Aorta (tissue), 5 donors: ENCODE data around the gene PNN. TPM values are rescaled to one million over a fixed set of nuclear protein-coding genes. Genes with fewer than 3 reads are reported as not detected.
A peak's percentile ranks its signal among the peaks of the same experiment; 100 is the strongest.
"Not testable (repeated sequence)": the region's sequence is repeated elsewhere in the genome, so short reads cannot be mapped to it uniquely, and the experiment has no call there.

Experiments
- ATAC-seq: fragments of 200-7000 bp; cut with Tn5 transposase; one replicate; pipeline ENCODE4 v1.9.1; 2022; ENCODE audit warnings: moderate library complexity; ENCODE audit not compliant: low FRiP score
- DNase-seq, 2 donors: peaks; one replicate each; pipeline ENCODE4 v3.0.0-alpha.2; 2020
- H3K27ac ChIP-seq, 2 donors: one replicate each; pipeline ENCODE4 v1.5.1; 2013; ENCODE audit warnings: low read length in 2 of 2, mild to moderate bottlenecking in 2 of 2, moderate library complexity in 2 of 2, control low read depth in 1 of 2, inconsistent platforms in 1 of 2, low read depth in 1 of 2
- H3K27me3 ChIP-seq, 2 donors: one replicate each; pipeline ENCODE4 v1.6.1; 2013; ENCODE audit warnings: control low read depth in 1 of 2, low read length in 1 of 2, mild to moderate bottlenecking in 1 of 2, moderate library complexity in 1 of 2; ENCODE audit not compliant: insufficient read depth in 2 of 2, control insufficient read depth in 1 of 2
- H3K36me3 ChIP-seq, 2 donors: one replicate each; pipeline ENCODE4 v1.6.1; 2013; ENCODE audit warnings: control low read depth in 1 of 2, low read length in 1 of 2, mild to moderate bottlenecking in 1 of 2; ENCODE audit not compliant: insufficient read depth in 2 of 2, control insufficient read depth in 1 of 2
- H3K4me1 ChIP-seq, 2 donors: one replicate each; pipeline ENCODE4 v1.6.1; 2013; ENCODE audit warnings: low read length in 2 of 2, control low read depth in 1 of 2, mild to moderate bottlenecking in 1 of 2, moderate library complexity in 1 of 2; ENCODE audit not compliant: insufficient read depth in 2 of 2, control insufficient read depth in 1 of 2
- H3K4me3 ChIP-seq, 2 donors: one replicate each; pipeline ENCODE4 v1.5.1; 2013; ENCODE audit warnings: low read length in 2 of 2, control low read depth in 1 of 2, mild to moderate bottlenecking in 1 of 2
- H3K9me3 ChIP-seq: one replicate; pipeline ENCODE4 v1.6.1; 2013; ENCODE audit warnings: mild to moderate bottlenecking, low read length; ENCODE audit not compliant: control insufficient read depth
- WGBS, 2 donors: extraction: QIAGEN DNeasy Blood & Tissue Kit; methylation state at CpG; one replicate each; pipeline ENCODE4 v1.1.7; 2013; 5-methylcytosine and 5-hydroxymethylcytosine counted together
- intact Hi-C, 2 donors: fragments of 100-400 bp; cut with DNase I; formaldehyde crosslinking; loops; one replicate each; pipeline versions ENCODE4 v1.14.2 to v1.15.0; 2022
- polyA plus RNA-seq, 2 donors: library from polyadenylated mRNA; stranded (reverse); fragments of 200-250 nt; gene quantifications; one replicate each; pipeline ENCODE4 v1.2.3, GENCODE V29; 2013
- total RNA-seq, 2 donors: library from RNA; stranded (reverse); fragmentation: NEBNext Ultra II Directional; extraction: Animal tissue kit (Norgen Biotek cat#: 25700); gene quantifications; one replicate each; pipeline ENCODE4 v1.2.1, GENCODE V29; 2021
- donor health status: healthy with polysubstance abuse.
- donor health status: Bipolar disorder and iron deficiency.
- donor health status: DM: no; HTN: no; CAD: no.
- donor health status: DM: no; HTN: no; CAD: no.
- donor health status: DM: yes; HTN: yes; CAD: no.

Gene PNN
- total and polyA plus RNA-seq, 4 donors = 27.8 to 59.1 (median 55.0) TPM

GRCh38 chr14:39157491-39157890 is 17.6 kb upstream of the PNN start:
- intact Hi-C loops = no loop called here
- Histone ChIP-seq H3K36me3 (peaks cover 4 to 6% of the 10 kb centered on the region in 2 donors), H3K4me3 (no peak overlapping the region), H3K27me3 (no peaks in the 10 kb centered on the region), H3K4me1 (no peaks in the 10 kb centered on the region), H3K27ac (no peak overlapping the region), H3K9me3 (no peaks in the 10 kb centered on the region)
- WGBS, 2 donors = 95 to 97% methylated on average over 6 of the region's 6 CpGs
- ATAC-seq = no peak
- DNase-seq = no peak

DNA sequence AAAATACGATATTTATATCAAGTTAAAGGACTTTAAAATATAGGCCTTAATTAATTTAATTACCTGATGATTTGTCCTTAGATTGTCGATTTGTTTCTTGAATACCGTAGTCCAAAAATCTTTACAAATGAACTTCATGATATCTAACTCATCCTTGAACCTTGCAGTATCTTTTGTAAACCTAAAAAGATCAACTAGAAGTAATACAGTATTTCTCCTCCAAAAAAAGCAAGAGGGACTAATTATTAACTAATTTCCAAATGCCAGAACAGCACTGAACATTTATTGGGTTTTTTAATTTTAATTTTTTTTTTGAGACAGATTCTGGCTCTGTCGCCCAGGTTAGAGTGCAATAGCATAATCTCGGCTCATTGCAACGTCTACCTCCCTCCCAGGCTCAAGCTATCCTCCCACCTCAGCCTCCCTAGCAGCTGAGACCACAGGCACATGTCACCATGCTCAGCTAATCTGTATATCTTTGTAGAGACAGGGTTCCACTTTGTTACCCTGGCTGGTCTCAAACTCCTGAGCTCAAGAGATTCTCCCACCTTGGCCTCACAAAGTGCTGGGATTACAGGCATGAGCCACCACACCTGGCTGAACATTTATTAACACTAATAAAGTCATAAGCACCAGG is 16.7 kb upstream of the PNN start:
- Histone ChIP-seq H3K27ac (no peak overlapping the region), H3K4me3 (no peak overlapping the region), H3K36me3 (peaks cover 4 to 5% of the 10 kb centered on the region in 2 donors), H3K9me3 (no peaks in the 10 kb centered on the region), H3K4me1 (no peaks in the 10 kb centered on the region), H3K27me3 (no peaks in the 10 kb centered on the region)
- DNase-seq = no peak
- intact Hi-C loops = no loop called here
- 78 to 83% methylated on average over 6 of the region's 6 CpGs for WGBS, 2 donors
- no peak for ATAC-seq

GRCh38 chr14:39160494-39160893 is 14.6 kb upstream of the PNN start:
- intact Hi-C loops = no loop called here
- ATAC-seq (no peak), DNase-seq (no peak)
- Histone ChIP-seq H3K9me3 (no peaks in the 10 kb centered on the region), H3K27ac (no peak overlapping the region), H3K4me1 (no peaks in the 10 kb centered on the region), H3K36me3 (peaks cover 4 to 5% of the 10 kb centered on the region in 2 donors), H3K4me3 (no peak overlapping the region), H3K27me3 (no peaks in the 10 kb centered on the region)
- WGBS, 2 donors = 93 to 100% methylated on average over 1 of the region's 1 CpG

DNA sequence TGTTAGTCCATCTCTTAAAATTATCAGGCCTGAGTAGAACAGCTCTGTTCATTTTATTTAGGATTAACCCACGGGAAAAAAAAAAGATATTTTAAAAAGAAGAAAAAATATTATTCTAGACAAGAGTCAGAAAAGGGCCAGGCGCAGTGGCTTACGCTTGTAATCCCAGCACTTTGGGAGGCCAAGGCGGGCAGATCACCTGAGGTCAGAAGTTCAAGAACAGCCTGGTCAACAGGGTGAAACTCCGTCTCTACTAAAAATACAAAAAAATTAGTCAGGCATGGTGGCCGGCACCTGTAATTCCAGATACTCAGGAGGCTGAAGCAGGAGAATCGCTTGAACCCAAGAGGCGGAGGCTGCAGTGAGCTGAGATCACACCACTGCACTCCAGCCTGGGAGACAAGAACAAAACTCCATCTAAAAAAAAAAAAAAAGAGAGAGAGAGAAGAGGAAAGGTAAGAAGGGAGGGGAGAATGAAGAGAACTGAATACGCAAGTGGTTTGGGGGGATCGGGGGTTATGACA is 7.2 kb upstream of the PNN start:
- ATAC-seq, H3K9me3 ChIP-seq, H3K27ac ChIP-seq, H3K36me3 ChIP-seq, DNase-seq, H3K4me1 ChIP-seq, intact Hi-C loops, H3K4me3 ChIP-seq, H3K27me3 ChIP-seq: not testable (repeated sequence)
- 81 to 83% methylated on average over 10 of the region's 10 CpGs for WGBS, 2 donors

DNA sequence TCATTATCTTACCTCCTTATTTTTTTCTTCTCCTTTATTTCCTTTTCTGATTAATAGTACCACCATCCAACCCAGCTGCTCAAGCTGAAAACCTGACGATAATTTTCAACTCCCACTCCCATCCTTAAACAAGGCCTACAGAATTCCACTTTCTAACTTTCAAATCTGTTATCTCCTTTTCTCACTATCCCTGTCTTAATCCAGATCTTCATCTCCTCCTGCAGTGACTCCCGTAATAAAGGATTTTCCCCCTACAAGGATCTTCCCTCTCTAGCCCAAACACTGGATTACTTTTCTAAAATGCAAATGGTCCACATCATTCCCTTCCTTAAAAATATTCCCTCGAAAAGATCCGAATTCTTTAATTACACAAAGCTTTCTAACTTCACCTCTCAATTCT is 6.5 kb upstream of the PNN start:
- DNase-seq = no peak
- H3K27me3 ChIP-seq = no peaks in the 10 kb centered on the region
- ATAC-seq = no peak
- peak overlapping the region in 1 of 2 donors; percentile 84 for H3K4me3 ChIP-seq
- no peaks in the 10 kb centered on the region for H3K9me3 ChIP-seq
- H3K27ac ChIP-seq = no peak overlapping the region
- H3K36me3 ChIP-seq = no peaks in the 10 kb centered on the region
- 55 to 59% methylated on average over 4 of the region's 4 CpGs for WGBS, 2 donors
- H3K4me1 ChIP-seq = peaks cover 0 to 7% of the 10 kb centered on the region in 2 donors
- intact Hi-C loops = no loop called here

- no peak for ATAC-seq
These were observed 5.5 kb upstream of the PNN start for GRCh38 chr14:39169541-39169900.

GRCh38 chr14:39173198-39173597 is 1.9 kb upstream of the PNN start:
- no peak for DNase-seq
- Histone ChIP-seq H3K4me3 (no peak overlapping the region), H3K27ac (no peak overlapping the region), H3K36me3 (peaks cover 0 to 1% of the 10 kb centered on the region in 2 donors), H3K9me3 (no peaks in the 10 kb centered on the region), H3K4me1 (peaks cover 0 to 7% of the 10 kb centered on the region in 2 donors), H3K27me3 (no peaks in the 10 kb centered on the region)
- intact Hi-C loops = loop anchor here (5.0 kb wide), 3 partner anchors 61 to 259 kb away; partner anchors contain the start of genes FBXO33 (in 1 of the 2) and GEMIN2 (in 1 of the 2)
- ATAC-seq = no peak
- 78 to 79% methylated on average over 3 of the region's 3 CpGs for WGBS, 2 donors

More at GRCh38 chr14:39169541-39169900, 5.5 kb upstream of the PNN start:
- H3K4me3 ChIP-seq = peak overlapping the region; percentile 77 to 84
- H3K9me3 ChIP-seq = no peaks in the 10 kb centered on the region
- peaks cover 0 to 7% of the 10 kb centered on the region in 2 donors for H3K4me1 ChIP-seq
- H3K36me3 ChIP-seq = no peaks in the 10 kb centered on the region
- H3K27me3 ChIP-seq = no peaks in the 10 kb centered on the region
- peak overlapping the region; percentile 87 to 93 for H3K27ac ChIP-seq
- no peak for DNase-seq
- WGBS, 2 donors = 0% methylated on average over 7 of the region's 7 CpGs
- intact Hi-C loops = no loop called here

- intact Hi-C loops = loop anchor here (2.0 to 5.0 kb wide), 5 partner anchors 73 to 257 kb away; partner anchors contain the start of genes FBXO33 (in 1 of the 2) and SEC23A (in 1 of the 2)
- Histone ChIP-seq H3K4me3 (peak overlapping the region; percentile 66 to 78), H3K9me3 (no peaks in the 10 kb centered on the region), H3K27ac (peak overlapping the region in 1 of 2 donors; percentile 60), H3K4me1 (no peaks in the 10 kb centered on the region), H3K27me3 (no peaks in the 10 kb centered on the region), H3K36me3 (peaks cover 0 to 4% of the 10 kb centered on the region in 2 donors)
- ATAC-seq = peak; percentile 34
- WGBS, 2 donors = 1 to 2% methylated on average over 35 to 36 of the region's 36 CpGs
- DNase-seq = no peak
These were observed 600 bp downstream of the PNN start for GRCh38 chr14:39175445-39176262.
